ENCODE data around the gene SLIT3. TPM values are rescaled to one million over a fixed set of nuclear protein-coding genes. Genes with fewer than 3 reads are reported as not detected.

The SLIT3 gene
- total and polyA plus RNA-seq, 10 of the 15 experiments (the other 5 are each of a cell fraction or from before 2014, with no cell fraction given) = 0.05 TPM; not detected in 9

GRCh38 chr5:169181814-169182213 lies 119.1 kb downstream of the SLIT3 start (continued):
- TF ChIP-seq ZBTB11 (CRISPR knock-in tag; IDR thresholded peaks at IDR 0.05) = no peak
- no peak for TF ChIP-seq PRDM15 (CRISPR knock-in tag; IDR thresholded peaks at IDR 0.05)
- no peak for TF ChIP-seq PBX3 (IDR thresholded peaks at IDR 0.05; ENCODE audit: insufficient replicate concordance, low read depth, low read length)
- no peak for TF ChIP-seq TARDBP (IDR thresholded peaks at IDR 0.05; ENCODE audit: borderline replicate concordance)
